ENCODE measurements around the gene RASA4B.
"Not testable (repeated sequence)": the region's sequence is repeated elsewhere in the genome, so short reads cannot be mapped to it uniquely, and the experiment has no call there.

RASA4B gene

GRCh38 chr7:102463841-102464576 lies 53.6 kb downstream of the RASA4B start:
- no peak for TF ChIP-seq CTCF (conservative IDR thresholded peaks at IDR 0.05; ENCODE audit: low read length)
- peak; percentile 23 for DNase-seq (ENCODE audit: low read depth)

GRCh38 chr7:102460467-102460866 lies 57.1 kb downstream of the RASA4B start:
- H3K4me3 ChIP-seq (ENCODE audit: low read length) = no peak overlapping the region
- TF ChIP-seq CTCF (conservative IDR thresholded peaks at IDR 0.05; ENCODE audit: low read length) = no peak
- DNase-seq (ENCODE audit: low read depth) = no peak

More at GRCh38 chr7:102463841-102464576, 53.6 kb downstream of the RASA4B start:
- H3K4me3 ChIP-seq (ENCODE audit: low read length) = peak overlapping the region; percentile 99

- TF ChIP-seq CTCF (conservative IDR thresholded peaks at IDR 0.05; ENCODE audit: low read length) = no peak
- DNase-seq (ENCODE audit: low read depth) = no peak
- H3K4me3 ChIP-seq (ENCODE audit: low read length) = no peak overlapping the region
These were observed 58.2 kb downstream of the RASA4B start for GRCh38 chr7:102459221-102459844.

- TF ChIP-seq CTCF (conservative IDR thresholded peaks at IDR 0.05; ENCODE audit: low read length) = no peak
- no peak overlapping the region for H3K4me3 ChIP-seq (ENCODE audit: low read length)
- no peak for DNase-seq (ENCODE audit: low read depth)
These were observed 60.1 kb downstream of the RASA4B start for GRCh38 chr7:102457352-102457924.

DNA sequence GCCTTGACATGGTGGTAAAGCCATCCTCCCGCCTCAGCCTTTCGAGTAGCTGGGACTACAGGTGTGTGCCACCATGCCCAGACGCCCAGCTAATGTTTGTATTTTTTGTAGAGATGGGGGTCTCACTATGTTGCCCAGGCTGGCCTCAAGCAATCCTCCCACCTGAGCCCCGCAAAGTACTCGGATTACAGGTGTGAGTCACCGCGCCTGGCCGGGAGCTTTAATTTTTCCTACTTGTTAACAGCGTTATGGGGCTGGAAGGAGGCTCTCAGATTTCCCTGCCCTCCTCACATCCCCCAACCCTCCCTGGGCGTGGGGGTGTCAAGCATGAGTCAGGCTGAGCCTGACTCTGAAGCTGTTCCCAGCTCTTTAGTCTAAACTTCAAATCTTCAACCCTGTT lies 61.2 kb downstream of the RASA4B start:
- no peak overlapping the region for H3K4me3 ChIP-seq (ENCODE audit: low read length)
- DNase-seq (ENCODE audit: low read depth) = no peak

GRCh38 chr7:102455596-102455995 lies 62.0 kb downstream of the RASA4B start:
- no peak for TF ChIP-seq CTCF (conservative IDR thresholded peaks at IDR 0.05; ENCODE audit: low read length)
- no peak for DNase-seq (ENCODE audit: low read depth)
- no peak overlapping the region for H3K4me3 ChIP-seq (ENCODE audit: low read length)

More for the DNA sequence above, 61.2 kb downstream of the RASA4B start:
- TF ChIP-seq CTCF (conservative IDR thresholded peaks at IDR 0.05; ENCODE audit: low read length) = no peak

DNA sequence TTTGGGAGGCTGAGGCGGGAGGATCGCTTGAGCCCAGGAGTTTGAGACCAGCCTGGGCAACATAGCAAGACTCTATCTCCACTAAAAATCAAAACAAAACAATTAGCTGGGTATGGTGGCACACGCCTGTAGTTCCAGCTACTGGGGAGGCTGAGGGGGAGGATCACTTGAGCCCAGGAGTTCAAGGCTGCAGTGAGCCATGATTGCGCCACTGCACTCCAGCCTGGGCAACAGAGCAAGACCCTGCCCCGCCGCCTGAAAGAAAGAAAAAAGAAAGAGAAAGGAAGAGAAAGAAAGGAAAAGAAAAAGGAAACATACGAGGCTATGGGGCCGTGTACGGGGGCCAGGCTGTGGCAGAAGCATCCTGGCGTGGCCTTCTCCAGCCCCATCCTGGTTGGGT lies 62.6 kb downstream of the RASA4B start:
- not testable (repeated sequence) for H3K4me3 ChIP-seq (ENCODE audit: low read length); DNase-seq (ENCODE audit: low read depth)
